NCI-H510A treated with DMSO at 0.1 percent for 48 hours (cell line): ENCODE data around the gene SRSF3.

ENCODE experiments used
- DNase-seq: peaks from one replicate; lab custom pipeline; 2025; lab: John Stamatoyannopoulos, UW

SRSF3 gene

DNA sequence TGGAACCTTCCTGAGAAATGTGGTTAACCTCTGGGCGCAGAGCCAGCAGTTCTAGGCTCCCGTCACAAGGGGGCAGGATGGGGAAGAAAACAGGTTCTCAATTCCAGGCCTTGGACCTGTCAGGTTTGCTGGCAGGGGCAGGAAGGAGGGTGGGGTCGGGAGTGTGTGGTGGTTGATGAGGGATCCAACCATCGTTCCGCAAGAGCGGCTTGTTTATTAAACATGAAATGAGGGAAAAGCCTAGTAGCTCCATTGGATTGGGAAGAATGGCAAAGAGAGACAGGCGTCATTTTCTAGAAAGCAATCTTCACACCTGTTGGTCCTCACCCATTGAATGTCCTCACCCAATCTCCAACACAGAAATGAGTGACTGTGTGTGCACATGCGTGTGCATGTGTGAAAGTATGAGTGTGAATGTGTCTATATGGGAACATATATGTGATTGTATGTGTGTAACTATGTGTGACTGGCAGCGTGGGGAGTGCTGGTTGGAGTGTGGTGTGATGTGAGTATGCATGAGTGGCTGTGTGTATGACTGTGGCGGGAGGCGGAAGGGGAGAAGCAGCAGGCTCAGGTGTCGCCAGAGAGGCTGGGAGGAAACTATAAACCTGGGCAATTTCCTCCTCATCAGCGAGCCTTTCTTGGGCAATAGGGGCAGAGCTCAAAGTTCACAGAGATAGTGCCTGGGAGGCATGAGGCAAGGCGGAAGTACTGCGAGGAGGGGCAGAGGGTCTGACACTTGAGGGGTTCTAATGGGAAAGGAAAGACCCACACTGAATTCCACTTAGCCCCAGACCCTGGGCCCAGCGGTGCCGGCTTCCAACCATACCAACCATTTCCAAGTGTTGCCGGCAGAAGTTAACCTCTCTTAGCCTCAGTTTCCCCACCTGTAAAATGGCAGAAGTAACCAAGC, 29.6 kb downstream of the SRSF3 start:
- DNase-seq, result peak; percentile 77

DNA sequence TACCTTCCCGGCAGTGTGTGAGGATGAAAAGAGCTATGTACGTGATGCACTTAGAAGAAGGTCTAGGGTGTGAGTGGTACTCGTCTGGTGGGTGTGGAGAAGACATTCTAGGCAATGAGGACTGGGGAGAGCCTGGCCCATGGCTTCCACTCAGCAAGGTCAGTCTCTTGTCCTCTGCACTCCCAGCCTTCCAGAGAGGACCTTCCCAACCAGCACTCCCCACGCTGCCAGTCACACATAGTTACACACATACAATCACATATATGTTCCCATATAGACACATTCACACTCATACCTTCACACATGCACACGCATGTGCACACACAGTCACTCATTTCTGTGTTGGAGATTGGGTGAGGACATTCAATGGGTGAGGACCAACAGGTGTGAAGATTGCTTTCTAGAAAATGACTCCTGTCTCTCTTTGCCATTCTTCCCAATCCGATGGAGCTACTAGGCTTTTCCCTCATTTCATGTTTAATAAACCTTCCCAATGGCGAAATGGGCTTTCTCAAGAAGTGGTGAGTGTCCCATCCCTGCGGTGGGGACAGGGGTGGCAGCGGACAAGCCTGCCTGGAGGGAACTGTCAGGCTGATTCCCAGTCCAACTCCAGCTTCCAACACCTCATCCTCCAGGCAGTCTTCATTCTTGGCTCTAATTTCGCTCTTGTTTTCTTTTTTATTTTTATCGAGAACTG, 30.4 kb downstream of the SRSF3 start:
- DNase-seq, result no peak

DNA sequence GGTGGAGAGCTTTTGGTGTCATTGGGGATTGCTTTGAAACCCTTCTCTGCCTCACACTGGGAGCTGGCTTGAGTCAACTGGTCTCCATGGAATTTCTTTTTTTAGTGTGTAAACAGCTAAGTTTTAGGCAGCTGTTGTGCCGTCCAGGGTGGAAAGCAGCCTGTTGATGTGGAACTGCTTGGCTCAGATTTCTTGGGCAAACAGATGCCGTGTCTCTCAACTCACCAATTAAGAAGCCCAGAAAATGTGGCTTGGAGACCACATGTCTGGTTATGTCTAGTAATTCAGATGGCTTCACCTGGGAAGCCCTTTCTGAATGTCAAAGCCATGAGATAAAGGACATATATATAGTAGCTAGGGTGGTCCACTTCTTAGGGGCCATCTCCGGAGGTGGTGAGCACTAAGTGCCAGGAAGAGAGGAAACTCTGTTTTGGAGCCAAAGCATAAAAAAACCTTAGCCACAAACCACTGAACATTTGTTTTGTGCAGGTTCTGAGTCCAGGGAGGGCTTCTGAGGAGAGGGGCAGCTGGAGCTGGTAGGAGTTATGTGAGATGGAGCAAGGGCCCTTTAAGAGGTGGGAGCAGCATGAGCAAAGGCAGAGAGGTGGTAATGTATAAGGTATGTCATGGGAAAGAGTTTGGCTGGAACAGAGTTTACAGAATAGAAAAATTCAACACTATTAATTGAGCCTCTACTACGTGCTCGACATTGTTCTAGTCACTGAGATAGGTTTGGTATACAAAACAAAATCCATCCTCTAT, 31.2 kb downstream of the SRSF3 start:
- DNase-seq, result peak; percentile 53

DNA sequence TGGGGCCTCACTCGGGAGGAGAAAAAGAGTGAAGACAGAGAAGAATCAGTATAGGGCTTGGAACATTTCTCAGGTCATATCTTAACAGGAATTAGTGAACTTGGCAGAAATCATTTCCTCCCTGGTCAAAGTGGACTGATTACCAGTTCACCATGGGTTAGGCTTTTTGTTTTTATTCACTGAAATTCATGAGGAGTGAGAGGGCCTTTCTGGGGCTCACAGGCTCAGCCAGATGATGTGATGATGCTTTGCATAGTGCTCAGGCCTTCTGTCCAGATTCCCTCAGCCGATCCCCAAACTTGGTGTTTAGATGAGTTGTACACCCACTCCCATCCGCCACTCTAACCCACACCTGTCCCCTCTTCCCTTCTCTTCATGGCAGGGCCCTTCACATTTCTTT, 32.5 kb downstream of the SRSF3 start:
- DNase-seq, result no peak

DNA sequence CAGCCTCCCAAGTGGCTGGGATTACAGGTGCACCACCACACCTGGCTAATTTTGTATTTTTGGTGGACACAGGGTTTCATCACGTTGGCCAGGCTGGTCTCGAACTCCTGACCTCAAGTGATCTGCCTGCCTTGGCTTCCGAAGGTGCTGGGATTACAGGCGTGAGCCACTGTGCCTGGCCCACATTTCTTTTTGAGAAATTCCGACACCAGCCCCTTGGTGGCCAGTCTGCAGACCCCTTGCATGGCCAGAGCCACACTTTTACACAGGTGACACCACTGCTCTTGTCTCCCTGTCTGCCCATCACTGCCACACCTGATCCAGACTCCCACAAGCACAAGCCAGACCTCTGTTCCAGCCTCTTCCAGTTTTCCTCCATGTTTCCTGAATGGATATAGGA, 33.0 kb downstream of the SRSF3 start:
- no peak for DNase-seq

DNA sequence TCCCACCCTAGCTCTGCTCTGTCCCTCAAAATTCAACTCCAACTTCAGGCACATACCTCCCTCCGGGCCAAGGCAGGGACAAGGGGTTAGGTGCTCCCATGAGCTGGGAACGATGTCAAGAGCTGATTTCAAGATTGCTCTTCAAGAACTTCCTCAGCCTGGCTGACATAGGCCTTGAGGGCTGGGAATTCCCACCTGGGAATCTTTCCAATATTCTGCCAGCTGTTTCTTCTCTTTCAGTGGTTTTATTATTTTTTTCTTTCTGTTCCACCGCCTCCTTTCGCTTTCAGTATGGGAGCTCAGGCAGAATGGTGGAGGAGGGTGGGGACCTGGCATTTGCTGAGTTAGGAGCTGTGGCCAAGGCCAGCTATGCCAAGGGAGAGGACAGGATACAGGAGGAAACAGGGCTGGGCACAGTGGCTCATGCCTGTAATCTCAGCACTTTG, 33.7 kb downstream of the SRSF3 start:
- no peak for DNase-seq

DNA sequence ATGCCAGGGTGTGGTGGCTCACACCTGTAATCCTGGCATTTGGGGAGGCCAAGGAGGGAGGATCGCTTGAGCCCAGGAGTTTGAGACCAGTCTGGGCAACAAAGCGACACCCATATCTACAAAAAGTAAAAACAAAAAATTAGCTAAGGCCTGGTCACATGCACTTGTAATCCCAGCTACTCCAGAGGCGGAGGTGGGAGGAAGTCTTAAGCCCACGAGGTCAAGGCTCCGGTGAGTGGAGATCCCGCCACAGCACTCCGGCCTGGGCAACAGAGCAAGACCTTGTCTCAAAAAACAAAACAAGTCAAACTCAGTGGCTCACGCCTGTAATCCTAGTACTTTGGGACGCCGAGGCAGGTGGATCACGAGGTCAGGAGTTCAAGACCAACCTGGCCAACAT, 35.6 kb downstream of the SRSF3 start:
- no peak for DNase-seq

DNA sequence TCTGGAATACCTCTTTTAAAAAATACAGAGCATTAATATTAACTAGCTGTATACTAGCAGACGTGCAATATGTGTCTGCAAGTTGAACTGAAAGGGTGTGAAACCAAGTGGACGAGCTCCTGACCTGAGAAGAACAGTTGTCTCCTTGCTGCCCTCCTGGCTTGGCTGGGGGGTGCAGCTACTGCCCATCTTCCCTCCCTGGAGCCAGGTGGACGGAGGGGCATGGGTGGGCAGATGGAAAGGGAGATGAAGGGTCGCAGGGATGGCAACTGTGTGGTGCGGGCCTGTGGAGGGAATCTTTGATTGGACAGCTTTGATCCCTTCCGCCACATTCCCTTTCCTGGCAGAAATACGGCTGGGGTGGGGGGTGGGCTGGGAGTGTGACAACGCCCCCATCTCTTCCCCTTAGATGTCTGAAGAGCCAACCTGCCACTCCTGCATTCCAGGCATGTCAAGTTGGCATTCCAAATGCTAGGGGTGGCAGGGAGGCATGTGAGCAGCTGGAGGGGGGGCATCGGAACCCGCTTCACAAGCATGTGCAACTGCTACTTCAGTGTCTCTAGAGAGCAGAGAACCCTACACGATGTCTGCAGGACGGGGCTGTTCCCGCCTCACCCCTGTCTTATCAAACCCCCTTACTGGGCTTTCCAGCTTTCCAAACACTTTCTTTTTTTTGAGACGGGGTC, 37.3 kb downstream of the SRSF3 start:
- DNase-seq, result no peak

DNA sequence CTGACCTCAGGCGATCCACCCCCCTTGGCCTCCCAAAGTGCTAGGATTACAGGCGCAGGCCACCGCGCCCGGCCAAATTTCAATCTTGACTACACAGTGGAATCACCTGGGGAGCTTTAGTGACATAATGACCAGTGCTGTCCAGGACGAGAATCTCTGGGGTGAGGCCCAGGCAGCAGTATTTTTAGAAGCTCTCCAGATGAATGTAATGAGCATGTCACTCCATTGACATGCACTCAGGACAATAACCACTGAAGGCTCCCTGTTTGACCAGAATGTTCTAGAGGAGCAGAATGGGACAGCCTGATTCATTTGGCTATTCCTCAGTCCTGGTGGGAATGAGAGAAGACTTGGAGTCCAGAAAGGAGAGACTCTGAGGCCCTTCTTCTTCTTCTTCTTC, 39.2 kb downstream of the SRSF3 start:
- DNase-seq, result no peak

DNA sequence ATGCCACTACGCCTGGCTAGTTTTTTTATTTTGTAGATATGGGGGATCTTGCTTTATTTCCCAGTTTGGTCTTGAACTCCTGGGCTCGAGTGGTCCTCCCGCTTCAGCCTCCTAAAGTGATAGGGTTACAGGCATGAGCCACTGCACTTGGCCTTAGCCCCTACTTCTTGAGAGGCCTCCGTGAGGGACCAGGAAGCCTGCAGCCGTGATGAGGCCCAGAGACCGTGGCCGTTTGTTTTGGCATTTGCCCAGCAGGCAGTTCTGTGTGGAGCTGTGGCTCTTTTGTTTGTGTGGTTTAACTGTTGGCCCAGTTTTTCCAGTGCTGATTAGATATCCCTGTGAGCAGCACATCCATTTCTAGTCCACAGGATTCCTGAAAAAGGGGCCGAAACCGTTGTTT, 39.8 kb downstream of the SRSF3 start:
- peak; percentile 16 for DNase-seq

DNA sequence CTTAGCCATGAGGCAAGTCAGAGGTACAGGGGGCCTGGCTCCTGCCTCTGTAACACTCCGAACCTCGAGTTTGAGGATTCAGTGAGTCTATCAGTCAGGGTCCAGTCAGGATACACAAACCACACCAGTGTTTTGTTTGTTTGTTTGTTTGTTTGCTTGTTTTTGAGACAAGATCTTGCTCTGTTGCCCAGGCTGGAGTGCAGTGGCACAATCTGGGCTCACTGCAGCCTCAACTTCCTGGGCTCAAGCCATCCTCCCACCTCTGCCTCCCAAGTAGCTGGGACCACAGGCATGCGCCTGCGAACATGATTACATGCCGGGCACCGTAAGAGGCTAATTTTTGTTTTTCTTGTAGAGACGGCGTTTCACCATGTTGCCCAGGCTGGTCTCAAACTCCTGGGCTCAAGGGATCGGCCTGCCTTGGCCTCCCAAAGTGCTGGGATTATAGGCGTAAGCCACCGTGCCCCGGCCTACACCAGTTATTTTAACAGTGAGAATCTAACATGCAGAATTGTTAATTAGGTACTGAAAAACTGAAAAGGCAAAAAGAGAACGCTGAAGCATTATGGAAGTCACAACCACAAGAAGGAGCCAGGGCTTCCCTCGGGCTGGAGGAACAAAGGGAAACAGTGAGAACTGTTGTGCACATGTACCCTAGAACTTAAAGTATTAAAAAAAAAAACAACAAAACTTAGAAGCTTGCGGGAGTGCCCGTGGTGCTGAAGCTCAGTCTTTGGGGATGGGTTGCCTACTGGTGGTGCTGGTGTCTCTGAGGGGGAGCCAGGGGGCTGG, 40.4 kb downstream of the SRSF3 start:
- no peak for DNase-seq

DNA sequence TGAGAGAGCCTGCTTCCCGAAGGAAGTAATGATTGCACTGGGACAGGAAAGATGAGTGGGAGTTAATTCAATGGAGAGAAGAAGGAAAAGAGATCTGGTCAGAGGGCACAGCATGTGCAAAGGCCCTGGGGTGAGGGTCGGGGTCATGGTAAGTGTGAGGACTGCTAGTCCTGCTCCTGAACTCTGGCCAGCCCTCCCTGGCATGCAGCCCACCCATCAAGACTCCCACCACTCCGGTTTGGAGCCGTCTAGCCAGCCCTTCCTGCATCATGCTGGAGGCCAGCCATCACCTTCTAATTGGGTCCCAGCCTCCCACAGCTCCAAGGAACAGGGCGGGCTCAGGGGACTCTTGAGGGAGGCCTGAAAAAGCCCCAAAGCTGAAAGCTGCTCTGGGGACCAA, 42.1 kb downstream of the SRSF3 start:
- no peak for DNase-seq

DNA sequence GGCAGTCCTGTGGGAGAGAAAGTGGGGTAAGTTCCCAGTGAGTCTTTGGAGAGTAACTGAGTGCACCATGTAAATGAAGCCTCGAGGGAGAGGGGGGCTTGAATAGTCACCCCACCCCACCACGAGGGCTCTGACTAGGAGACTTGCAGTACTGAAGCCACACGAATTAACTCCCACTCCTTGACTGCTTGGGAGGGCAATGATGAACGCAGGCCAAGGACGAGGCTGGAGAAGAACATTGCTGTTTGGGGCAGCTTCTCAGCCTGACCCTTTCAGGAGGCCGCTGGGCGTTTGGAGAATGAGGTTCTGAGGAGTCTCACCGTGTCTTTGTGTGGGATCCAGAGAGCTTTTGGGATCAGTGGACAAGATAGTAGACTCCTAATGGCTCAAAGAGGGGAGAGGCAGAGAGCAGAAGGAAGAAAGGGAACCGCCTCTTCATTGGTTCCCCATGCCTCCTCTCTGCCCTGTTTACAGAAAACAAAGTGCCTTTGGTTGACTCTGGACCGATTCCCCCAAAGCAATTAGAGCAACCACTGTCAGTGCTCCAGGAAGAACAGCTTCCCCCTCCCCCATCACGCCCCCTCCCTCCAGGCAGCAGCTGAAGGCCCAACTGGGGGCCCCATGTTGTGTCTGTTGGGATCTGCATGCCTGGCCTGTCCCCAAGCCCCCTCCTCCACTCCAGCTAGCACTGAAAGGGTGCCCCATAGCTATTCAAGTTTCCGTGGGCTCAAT, 42.7 kb downstream of the SRSF3 start:
- DNase-seq, result no peak

DNA sequence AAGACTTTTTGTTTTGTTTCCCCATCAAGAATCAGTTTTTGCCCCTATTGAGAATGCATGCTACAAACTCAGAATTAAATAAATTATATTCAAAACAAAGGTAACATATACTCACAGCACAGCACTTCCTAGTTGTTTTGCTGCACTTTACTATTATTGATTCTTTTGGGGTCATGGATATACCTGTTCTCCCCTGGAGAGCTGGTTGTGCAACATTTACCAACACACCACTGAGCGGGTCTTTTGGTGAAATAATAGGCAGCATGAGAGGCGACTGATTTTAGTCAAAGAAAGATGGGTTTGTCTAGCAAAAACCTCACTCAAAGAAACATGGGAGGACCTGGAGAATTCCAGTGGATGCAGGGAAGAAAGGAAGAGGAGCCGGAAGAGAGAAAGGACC, 44.4 kb downstream of the SRSF3 start:
- DNase-seq, result no peak

DNA sequence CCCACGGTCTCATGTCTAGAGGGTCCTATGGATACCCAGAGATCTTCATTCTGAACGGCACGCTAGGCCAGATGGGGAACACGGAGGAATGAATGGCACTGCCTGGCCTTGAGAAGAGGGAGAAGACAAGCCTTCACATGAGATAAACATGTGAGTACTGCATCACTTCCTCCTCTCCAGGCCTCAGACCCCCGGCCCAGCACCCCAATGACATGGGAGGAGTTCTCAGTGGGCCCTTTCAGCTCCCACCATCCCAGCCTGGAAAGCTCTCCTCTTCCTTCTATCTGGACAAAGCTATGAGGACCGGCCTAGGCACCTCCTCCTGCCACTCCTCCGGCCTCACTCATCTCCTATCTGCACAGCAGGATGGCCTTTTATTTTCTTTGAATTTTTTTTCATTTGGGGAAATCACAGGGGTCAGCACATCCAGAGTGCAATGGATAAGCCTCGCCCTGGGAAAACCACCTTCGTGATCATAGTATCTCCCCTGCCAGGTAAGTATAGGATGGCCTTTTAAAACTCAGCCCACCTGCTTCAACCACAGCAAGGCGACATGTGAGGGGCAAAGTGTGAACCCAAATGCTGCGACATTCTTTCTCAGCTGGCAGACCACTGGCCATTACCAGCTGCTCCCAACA, 45.1 kb downstream of the SRSF3 start:
- DNase-seq, result no peak

DNA sequence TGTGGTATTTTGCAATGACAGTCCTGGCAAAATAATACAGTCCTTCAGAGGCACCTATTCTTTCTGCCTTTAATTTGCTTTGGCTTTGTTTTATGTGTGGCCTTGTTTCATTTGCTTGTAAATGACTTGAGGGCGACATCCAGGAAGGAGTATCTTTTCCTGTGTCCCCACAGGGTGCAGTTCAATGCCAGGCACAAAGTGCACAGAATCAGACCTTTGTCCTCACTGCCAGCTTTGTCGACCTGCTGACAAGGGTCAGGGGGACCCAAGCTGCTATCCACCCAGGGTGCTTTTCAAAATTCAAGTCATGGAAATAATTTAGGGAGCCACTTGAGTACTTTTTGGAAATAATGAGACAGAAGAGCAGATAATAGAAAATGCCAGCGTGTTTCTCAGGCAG, 47.4 kb downstream of the SRSF3 start:
- DNase-seq, result no peak

DNA sequence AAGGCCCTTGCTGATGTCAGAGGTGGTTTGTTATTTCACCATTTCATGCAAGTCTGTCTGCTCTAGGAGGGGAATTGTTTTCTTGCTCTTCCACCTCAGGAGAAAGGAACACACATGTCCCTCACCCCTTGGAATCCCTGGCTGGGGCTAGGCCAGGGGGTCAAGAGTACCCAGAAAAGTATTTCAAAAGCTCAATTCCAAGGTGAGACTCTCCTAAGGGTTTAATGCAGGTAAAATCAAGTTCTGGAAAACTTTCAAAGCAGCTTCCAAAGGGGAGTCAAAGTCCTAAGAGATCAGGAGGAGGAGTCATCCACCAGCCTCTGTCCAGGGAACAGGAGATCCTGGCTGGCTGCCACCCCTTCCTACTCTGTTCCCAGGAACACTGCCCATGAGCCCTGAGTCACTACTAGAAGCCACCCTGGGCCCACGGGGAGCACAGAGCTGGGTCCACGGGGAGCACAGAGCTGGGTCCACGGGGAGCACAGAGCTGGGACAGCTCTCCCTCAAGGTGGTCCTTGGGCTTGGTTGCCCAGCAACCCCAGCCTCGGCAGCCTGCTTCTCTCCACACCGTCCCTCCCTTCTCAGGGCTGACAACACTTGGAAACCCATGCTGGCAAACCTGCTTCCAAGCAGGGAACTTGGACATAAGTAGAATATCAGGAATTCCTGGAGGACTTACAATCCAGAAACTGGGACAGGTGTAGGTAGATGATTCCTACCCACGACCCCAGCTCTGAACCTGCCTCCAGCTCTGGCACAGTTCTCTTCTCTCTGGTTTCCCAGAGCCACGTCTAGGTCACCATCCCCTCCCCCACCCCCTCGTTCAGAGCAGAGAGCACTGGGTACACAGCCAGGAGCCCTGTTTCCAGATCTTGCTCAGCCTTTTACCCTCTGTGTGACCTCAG, 49.0 kb downstream of the SRSF3 start:
- DNase-seq, result no peak

DNA sequence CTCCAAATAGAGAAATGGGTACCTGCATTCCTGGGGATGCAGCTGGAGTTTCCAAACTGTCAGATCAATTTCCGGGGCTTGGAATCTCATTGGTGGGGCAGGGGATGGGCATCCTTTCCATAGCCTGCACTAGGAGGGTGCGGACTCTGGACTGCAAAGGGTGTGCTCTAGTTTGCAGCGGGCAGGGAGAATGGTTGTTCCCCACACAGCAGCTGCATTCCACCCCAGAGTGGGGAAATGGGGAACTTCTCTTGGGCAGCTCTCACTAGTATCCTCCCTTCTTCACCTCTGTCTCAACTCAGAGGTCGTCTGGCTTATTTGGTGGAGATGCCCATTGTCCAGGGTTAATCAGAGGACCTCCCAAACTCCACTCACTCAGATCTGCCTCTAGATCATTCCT, 49.8 kb downstream of the SRSF3 start:
- DNase-seq, result no peak

DNA sequence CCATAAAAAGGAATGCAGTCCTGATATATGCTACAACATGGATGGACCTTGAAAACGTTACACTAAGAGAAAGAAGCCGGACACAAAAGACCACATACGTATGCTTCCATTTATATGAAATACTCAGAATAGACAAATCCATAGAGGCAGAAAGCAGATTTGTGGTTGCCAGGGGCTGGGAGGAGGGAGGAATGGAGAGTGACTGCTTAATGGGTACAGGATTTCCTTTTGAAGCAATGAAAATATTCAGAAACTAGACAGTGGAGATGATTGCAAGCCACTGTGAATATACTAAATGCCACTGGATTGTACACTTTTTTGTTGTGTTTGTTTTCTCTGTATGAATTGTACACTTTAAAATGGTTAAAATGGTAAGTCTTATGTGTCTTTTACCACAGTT, 54.9 kb downstream of the SRSF3 start:
- DNase-seq, result no peak
